ENCODE data around the gene SEPTIN2. TPM values are rescaled to one million over a fixed set of nuclear protein-coding genes. Genes with fewer than 3 reads are reported as not detected.
A peak's percentile ranks its signal among the peaks of the same experiment; 100 is the strongest.
"Not testable (repeated sequence)": the region's sequence is repeated elsewhere in the genome, so short reads cannot be mapped to it uniquely, and the experiment has no call there.

The SEPTIN2 gene
- polyA plus RNA-seq, 4 donors, result 539 to 647 (median 628) TPM

- DNase-seq (ENCODE audit: low read depth in 4 of 4, low spot score in 3 of 4), result no peak
These were observed 34.2 kb downstream of the SEPTIN2 start for GRCh38 chr2:241349941-241350340.

- no peak for DNase-seq (ENCODE audit: low read depth in 4 of 4, low spot score in 3 of 4)
These were observed 34.8 kb downstream of the SEPTIN2 start for GRCh38 chr2:241350530-241350877.

DNA sequence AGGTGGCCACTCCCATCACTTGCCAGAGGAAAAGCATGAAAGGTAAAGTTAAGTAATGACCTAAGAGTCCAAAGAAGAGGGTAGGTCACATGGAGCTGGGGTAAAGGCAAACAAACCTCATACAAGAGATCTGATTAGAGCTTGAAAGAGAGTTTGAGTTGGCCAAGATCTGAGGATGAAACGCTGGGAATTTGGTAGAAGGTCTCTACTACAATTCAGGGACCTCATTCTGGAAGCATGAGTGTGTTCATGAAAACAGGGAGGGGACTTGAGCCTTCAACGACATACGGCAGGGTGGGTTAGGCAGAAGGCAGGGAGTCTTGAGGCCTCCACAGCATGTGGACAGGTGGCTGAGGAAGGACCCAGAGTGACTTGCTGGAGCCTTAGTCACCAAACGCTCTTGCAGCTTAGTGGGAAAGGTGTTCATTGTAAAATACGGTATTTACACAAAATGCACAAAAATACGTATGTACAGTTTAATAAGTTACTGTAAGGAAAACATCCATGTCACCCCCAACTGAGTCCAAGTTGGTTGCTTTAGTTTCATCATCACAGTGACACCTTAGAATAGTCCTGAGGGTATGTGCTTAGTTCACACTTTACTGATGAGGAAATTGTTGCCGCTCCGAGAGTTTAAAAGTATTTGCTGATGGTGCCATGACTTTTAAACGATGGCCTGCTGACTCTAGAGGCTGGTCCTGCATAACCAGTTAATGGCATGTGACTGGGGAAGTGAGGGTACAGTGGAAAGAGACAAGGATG lies 35.3 kb downstream of the SEPTIN2 start:
- DNase-seq (ENCODE audit: low read depth in 4 of 4, low spot score in 3 of 4), result no peak

- DNase-seq (ENCODE audit: low read depth in 4 of 4, low spot score in 3 of 4), result no peak
These were observed 35.9 kb downstream of the SEPTIN2 start for GRCh38 chr2:241351640-241352031.

DNA sequence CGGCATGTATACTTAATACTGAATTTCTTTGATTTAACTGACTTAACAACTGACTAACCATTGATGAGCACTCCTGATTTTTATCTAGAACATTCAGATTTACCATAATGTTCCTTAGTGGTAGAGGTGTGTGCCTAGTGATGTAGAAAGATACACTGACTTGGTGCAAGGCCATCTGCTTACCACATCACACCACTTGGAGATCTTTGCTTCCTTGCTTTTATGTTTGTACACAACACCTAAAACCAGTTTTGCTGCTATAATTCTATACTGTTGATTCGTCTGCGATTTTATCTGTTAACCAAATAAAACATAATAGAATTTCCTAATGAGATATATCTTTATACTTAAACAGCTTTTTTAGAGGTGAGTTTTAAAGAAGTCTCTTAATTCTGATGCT lies 36.5 kb downstream of the SEPTIN2 start:
- DNase-seq (ENCODE audit: low read depth in 4 of 4, low spot score in 3 of 4), result no peak

DNA sequence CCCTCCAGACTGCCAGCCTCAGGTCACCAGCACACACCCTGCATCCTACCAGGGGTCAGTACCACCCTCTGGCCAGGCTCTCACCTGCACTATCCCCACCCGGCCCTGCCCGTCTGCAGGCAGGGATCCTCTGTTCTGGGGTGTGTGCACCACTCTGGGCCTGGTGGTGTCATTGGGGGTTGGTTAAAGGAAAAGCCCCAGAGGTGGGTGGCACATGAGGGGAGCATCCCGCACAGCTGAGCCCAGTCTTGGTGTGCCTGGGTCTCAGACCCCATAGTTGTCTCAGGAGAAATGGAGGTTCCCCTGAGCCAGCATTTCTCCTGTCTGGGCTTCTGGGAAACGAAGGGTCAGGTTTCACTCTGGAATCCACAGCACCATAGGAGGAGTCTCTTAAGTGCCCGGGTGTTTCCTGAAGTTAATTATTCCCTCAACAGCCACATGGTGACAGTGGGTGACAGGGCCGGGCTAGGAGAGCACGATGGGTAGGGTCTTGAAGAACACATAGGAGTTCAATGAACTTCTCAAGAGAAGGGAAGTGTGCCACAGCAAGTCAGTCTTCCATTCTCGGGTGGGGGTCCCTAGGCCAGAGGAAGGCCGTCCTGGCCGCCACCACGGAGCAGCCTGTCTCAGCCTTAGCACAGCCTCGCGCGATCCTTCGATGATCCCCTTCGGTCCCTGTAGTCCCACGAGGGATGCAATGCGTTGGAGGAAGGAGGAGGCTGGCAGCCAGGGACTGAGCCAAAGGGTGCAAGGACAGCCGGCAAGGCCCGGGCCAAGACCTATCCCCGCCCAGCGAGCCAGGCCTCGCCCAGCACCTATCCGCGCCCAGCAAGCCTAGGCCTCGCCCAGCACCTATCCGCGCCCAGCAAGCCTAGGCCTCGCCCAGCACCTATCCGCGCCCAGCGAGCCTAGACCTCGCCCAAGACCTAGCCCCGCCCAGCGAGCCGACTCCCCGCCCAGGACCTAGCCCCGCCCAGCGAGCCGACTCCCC lies 39.2 kb downstream of the SEPTIN2 start:
- peak in 1 of 4 donors; percentile 54 for DNase-seq (ENCODE audit: low read depth in 4 of 4, low spot score in 3 of 4)

DNA sequence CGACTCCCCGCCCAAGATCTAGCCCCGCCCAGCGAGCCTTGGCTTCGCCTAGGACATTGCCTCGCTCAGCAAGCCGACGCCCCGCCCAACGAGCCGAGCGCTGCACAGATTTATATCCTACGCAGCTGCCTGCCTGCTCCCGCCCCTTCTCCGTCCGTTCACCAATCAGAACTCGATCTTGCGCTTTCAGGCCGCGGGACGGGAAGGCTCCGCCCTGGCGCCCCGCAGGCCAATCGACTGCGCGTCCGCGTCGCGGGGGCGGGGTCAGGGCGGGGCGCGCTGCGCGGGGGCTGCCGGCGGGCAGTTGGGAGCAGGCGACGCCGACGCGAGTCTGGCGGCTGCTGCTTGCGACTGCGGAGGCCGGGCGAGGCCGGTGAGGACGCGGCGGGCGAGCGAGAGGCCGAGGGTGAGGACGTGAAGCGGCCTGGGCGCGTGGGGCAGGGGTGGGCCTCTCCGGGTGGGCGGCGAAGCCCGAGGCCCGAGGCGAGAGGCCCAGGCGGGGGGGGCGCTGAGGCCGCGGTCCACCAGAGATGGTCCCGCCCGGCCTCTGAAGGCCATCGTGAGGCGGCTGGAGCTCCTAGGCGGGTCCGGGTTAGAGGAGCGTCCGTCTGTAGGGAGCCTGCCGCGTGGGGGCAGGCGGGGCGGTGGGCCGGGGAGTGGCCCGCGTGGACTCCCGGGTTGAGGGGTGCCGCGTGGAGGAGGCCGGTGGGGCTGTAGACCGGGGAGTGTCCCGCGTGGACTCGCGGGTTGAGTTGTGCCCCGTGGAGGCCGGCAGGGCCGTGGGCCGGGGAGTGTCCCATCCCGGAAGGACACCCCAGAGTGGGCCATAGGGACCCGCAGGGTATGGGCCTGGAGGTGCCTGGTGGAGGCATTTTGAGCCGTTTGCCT lies 40.5 kb downstream of the SEPTIN2 start, which contains the start of gene FARP2:
Gene FARP2 (plus strand): TSS at position 303 of the 888 bp plus-strand sequence. CDS start 16,823 bp downstream, outside the sequence.
- DNase-seq (ENCODE audit: low read depth in 4 of 4, low spot score in 3 of 4), result peak; percentile 94 to 98 (median 96)

- no peak for DNase-seq (ENCODE audit: low read depth in 4 of 4, low spot score in 3 of 4)
These were observed 41.1 kb downstream of the SEPTIN2 start for GRCh38 chr2:241356871-241357260.

DNA sequence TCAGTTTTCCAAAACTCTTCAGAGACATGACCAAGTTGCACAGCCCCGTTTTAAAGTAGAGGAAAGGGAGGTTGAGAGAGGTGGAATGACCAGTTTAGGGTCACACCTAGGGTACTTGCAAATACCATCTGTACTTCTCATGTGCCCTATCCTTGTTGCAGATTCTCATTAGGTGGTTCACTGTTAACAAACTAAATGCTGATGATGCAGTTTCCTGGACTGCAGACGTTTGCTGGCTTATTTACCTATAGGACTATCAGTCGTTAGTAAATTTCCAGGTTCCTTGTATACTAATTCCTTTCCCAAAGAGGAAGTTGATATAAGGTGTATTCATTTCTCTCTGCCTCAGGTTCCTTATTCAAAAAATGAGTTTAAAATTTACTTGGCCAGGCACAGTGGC lies 41.8 kb downstream of the SEPTIN2 start:
- DNase-seq (ENCODE audit: low read depth in 4 of 4, low spot score in 3 of 4), result no peak

- DNase-seq (ENCODE audit: low read depth in 4 of 4, low spot score in 3 of 4), result no peak
These were observed 42.7 kb downstream of the SEPTIN2 start for GRCh38 chr2:241358470-241358869.

DNA sequence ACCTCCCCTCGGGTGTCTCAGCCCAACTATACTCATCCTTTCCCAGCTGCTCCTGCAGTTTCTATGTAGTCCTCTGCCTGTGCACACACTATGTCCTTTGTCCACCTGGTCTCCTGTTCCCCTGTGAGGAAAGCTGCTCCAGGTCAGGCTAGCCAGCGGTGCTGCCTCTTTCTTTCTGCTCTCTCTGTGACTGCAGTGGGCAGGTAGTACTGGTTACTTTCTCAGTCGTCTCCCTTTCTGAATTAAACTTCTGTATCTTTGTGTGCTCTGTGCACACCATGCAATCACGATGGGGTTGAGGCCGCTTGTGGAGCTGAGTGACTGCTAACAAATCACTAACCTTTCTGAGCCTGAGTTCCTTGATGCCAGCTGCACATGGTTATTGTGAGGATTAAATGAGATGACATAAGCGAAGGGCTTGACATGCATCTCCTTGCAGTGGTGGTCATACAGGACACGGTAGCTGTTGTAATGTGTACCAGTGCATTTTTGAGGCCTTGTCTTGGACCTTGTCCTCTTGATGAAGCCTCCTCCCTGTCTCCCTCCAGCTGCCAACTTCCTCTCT lies 43.8 kb downstream of the SEPTIN2 start:
- no peak for DNase-seq (ENCODE audit: low read depth in 4 of 4, low spot score in 3 of 4)

- DNase-seq (ENCODE audit: low read depth in 4 of 4, low spot score in 3 of 4), result no peak
These were observed 47.7 kb downstream of the SEPTIN2 start for GRCh38 chr2:241363426-241363825.

DNA sequence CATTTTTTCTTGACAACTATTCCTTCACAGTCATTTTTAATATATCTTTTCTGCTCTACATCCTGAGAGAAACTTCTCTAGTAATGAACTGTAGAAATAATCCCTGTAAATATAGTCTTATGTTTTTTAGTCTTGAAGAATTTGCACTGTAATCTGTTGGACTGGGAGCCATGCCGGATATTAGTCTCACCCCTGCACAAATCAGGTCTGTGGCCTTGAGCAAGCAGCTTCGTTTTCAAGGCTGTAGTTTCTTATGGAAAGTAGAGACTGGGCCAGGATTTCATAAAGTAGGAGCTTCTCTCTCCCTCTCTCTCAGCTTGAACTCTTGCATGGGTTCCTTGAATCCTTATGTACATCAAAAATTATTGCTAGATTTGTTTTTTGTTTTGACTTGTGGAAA lies 49.1 kb downstream of the SEPTIN2 start:
- no peak for DNase-seq (ENCODE audit: low read depth in 4 of 4, low spot score in 3 of 4)

DNA sequence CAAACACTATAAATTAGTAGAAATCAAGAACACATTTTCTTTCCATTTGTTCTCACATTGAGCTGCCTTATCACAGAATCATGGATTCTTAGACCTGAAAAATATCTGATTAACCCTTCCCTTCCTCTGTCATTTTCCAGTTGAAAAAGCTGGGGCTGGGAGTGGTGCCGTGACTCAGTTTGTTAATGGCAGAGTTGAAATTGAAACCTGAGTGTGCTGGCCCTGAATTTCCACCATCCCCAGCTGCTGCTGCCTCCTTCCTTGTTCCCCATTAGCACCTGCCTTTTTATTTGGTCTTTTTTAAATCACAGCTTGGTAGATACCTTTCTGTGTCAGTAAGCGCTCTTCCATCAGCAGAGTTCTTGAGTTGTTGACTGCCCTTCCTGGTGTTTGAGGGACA lies 51.0 kb downstream of the SEPTIN2 start:
- DNase-seq (ENCODE audit: low read depth in 4 of 4, low spot score in 3 of 4), result no peak

DNA sequence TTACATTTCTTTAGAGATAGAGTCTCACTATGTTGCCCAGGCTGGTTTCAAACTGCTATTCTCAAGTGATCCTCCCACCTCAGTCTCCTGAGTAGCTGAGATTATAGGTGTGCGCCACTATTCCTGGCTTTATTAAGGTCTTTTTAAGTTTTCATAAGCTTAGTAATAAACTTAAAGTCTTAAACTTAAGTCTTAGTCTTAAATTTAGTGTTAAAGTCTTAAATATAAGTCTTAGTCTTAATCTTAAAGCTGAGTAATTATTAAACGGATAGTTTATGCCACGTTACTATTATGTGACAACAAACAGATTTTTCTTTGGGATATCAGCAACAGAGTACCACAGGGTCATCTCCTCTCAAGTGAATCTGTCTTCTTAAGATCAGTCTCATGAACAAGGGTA lies 52.9 kb downstream of the SEPTIN2 start:
- no peak for DNase-seq (ENCODE audit: low read depth in 4 of 4, low spot score in 3 of 4)

DNA sequence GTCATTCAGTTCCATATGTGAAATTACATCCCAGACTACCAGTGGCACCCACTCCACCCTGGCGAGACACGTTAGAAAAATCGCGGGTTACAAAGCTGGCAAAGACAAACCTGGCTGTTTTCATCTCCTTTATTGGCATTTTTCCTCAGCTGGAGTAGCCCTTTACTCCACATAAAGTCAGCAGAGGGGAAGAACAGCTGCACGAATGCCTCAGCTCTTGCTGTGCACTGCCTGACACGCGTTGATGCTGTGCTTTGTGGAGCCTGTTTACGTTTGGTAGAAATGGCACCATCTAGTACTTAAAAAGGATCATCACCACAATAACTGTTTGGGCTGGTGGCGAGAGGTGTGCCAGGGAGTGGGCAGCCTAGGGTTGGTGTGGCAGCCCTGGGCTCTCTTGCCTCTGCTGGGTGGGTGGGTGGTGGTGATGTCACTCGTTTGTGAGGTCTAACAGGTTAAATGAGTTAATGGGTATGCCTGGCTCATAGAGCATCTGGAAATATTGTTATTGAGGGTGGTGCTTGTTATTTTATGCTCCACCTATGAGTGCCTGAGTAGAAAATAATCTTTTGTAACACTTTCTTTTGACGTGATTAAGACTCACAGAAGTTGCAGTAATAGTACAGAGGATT lies 56.8 kb downstream of the SEPTIN2 start:
- DNase-seq (ENCODE audit: low read depth in 4 of 4, low spot score in 3 of 4), result no peak

- no peak for DNase-seq (ENCODE audit: low read depth in 4 of 4, low spot score in 3 of 4)
These were observed 57.7 kb downstream of the SEPTIN2 start for GRCh38 chr2:241373446-241373845.

GRCh38 chr2:241373906-241374305 lies 58.2 kb downstream of the SEPTIN2 start:
- not testable (repeated sequence) for DNase-seq (ENCODE audit: low read depth in 4 of 4, low spot score in 3 of 4)

DNA sequence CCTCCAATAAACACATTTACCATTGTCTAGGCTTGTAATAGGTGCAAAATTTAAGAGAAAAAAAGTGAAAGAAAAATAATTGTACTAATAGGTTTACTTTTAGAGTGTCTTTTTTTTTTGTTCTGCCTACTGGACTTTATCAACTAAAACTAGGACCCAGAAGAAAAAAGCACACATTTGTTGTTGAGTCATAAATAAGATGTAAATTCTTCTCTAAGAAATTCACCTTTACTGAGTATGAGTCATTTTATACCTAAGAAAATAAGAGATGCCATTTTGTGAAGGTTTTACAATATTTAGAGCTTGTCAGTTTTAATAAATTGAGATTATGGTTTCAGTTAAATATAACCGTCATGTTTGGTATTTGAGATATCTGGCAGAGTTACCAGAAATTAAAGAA lies 59.6 kb downstream of the SEPTIN2 start:
- no peak for DNase-seq (ENCODE audit: low read depth in 4 of 4, low spot score in 3 of 4)

GRCh38 chr2:241376808-241377207 lies 61.1 kb downstream of the SEPTIN2 start:
- no peak for DNase-seq (ENCODE audit: low read depth in 4 of 4, low spot score in 3 of 4)
